Rectal smooth muscle tissue (tissue), 1 donor: ENCODE data around the gene INTS7.
"Not testable (repeated sequence)": the region's sequence is repeated elsewhere in the genome, so short reads cannot be mapped to it uniquely, and the experiment has no call there.

Experiments used
- H3K27ac ChIP-seq: one replicate; pipeline ENCODE4 v1.7.0; 2013; ENCODE audit warnings: low read depth, low read length, inconsistent platforms
- H3K27me3 ChIP-seq: one replicate; pipeline ENCODE4 v1.7.0; 2013; ENCODE audit warnings: low read length; ENCODE audit not compliant: control insufficient read depth, insufficient read depth
- H3K36me3 ChIP-seq: one replicate; pipeline ENCODE4 v1.7.0; 2013; ENCODE audit warnings: low read length; ENCODE audit not compliant: control insufficient read depth, insufficient read depth
- H3K4me1 ChIP-seq: one replicate; pipeline ENCODE4 v1.7.0; 2013; ENCODE audit warnings: low read length; ENCODE audit not compliant: control insufficient read depth, insufficient read depth
- H3K4me3 ChIP-seq: one replicate; pipeline ENCODE4 v1.7.0; 2013; ENCODE audit warnings: low read length
- H3K9ac ChIP-seq: one replicate; pipeline ENCODE4 v1.7.0; 2013; ENCODE audit warnings: low read length

Gene INTS7

DNA sequence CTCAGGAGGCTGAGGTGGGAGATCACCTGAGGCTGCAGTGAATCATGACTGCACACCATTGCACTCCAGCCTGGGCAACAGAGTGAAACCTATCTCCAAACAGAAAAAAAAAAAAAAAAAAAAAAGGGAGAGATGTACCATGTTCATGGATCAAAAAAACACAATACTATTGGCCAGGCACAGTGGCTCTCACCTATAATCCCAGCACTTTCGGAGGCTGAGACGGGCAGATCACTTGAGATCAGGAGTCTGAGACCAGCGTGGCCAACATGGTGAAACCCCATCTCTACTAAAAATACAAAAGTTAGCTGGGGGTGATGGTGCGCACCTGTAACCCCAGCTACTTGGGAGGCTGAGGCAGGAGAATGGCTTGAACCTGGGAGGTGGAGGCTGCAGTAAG is 37.9 kb downstream of the INTS7 start:
- not testable (repeated sequence) for H3K9ac ChIP-seq, H3K36me3 ChIP-seq, H3K4me1 ChIP-seq, H3K4me3 ChIP-seq, H3K27me3 ChIP-seq, H3K27ac ChIP-seq

DNA sequence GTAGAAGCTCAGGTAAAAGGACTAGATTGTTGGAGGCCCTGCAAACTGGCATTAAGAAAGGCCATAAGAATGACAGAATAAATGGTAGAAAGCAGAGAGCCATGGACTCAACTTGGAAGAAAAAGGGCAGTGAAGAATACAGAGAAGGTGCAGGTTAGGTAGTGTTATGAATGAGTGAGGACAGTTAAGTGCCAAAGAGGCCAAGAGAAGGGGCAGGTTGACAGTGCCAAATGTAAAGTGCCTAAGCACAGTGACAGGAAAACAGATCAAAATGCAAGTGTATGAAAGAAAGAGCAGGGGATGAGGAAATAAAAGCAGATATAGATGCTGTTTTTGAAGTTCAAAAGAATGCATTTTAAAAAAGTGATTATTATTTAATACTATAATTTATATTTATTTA is 43.7 kb downstream of the INTS7 start:
- H3K27ac ChIP-seq: no peak overlapping the region
- no peak overlapping the region for H3K9ac ChIP-seq
- no peak overlapping the region for H3K4me3 ChIP-seq
- H3K27me3 ChIP-seq: no peaks in the 10 kb centered on the region
- no peaks in the 10 kb centered on the region for H3K36me3 ChIP-seq
- no peaks in the 10 kb centered on the region for H3K4me1 ChIP-seq

DNA sequence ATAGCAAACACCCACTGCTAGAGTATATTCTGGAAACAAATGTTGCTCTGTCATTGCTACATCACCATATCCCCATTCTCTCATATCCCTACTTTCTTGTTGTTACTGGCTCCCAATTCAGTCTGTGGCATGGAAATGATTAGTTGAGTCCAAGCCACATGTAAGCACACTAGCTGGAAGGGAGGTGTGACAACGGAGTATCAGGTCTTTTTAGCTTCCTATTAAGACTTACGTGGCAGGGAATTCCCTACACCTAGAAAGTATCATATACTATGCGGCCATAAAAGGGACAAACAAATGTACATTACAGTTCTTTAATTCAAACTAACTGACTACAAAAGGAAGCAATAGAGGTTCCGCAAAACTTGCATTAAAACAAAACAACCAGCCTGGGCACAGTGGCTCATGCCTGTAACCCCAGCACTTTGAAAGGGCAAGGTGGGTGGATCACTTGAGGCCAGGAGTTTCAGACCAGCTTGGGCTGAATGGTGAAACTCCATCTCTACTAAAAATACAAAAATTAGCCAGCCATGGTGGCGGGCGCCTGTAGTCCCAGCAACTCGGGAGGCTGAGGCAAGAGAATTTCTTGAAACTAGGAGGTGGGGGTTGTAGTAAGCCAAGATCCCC is 48.6 kb downstream of the INTS7 start:
- Histone ChIP-seq H3K4me1 (no peaks in the 10 kb centered on the region), H3K27me3 (no peaks in the 10 kb centered on the region), H3K9ac (no peak overlapping the region), H3K4me3 (no peak overlapping the region), H3K36me3 (no peaks in the 10 kb centered on the region), H3K27ac (no peak overlapping the region)

DNA sequence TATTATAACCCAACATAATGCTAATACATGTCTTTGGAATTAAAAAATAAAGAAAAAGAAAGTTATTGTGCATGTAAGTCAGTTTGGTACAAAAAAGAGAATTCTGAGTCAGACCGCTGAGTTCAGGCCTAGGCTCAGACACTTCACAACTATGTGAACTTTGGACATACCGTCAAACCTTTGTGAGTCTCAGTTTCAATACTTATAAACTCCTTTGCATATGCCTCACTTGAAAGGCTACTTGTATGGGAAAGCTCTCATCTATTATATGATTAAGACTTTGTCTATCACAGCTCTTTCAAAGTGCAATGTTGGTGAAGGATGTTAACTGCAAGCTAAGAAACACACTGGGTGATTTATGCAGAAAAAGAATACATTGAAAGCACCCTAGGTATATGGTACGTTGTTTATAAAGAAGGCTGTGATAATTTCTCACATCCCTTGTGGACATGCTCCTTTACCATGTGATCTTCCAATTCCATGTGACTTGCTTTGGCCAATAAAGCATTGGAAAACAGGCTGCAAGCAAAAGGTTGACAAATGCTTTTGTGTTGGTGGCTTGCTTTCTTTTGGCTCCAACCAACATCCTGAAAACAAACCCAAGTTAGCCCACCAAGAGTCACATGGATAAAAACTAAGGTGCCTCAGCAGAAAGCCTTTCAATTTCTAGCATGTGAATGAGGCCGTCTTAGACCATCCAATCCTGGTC is 49.6 kb downstream of the INTS7 start:
- H3K27ac ChIP-seq: no peak overlapping the region
- H3K4me1 ChIP-seq: no peaks in the 10 kb centered on the region
- no peak overlapping the region for H3K9ac ChIP-seq
- no peaks in the 10 kb centered on the region for H3K36me3 ChIP-seq
- no peaks in the 10 kb centered on the region for H3K27me3 ChIP-seq
- H3K4me3 ChIP-seq: no peak overlapping the region

DNA sequence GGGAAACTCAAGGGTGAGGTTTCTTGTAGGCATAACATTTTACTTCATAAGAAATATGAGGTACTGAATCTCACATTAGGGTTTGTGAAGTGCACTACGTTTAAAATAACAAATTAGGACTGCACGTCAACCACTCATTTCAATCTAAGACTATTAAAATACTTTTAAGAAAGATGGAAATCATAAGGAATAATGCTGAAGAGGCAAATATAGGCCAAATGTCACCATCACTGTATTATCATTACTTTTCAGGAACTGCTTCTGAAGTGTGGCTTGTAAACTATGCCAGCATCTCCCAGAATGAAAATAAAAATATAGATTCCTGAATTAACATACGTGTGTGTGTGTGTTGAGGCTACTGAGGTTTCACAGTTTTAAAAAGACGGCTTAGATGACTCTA is 56.8 kb downstream of the INTS7 start:
- H3K27ac ChIP-seq: no peak overlapping the region
- H3K27me3 ChIP-seq: no peaks in the 10 kb centered on the region
- peaks cover 7% of the 10 kb centered on the region for H3K4me1 ChIP-seq
- H3K36me3 ChIP-seq: no peaks in the 10 kb centered on the region
- H3K9ac ChIP-seq: no peak overlapping the region
- no peak overlapping the region for H3K4me3 ChIP-seq

DNA sequence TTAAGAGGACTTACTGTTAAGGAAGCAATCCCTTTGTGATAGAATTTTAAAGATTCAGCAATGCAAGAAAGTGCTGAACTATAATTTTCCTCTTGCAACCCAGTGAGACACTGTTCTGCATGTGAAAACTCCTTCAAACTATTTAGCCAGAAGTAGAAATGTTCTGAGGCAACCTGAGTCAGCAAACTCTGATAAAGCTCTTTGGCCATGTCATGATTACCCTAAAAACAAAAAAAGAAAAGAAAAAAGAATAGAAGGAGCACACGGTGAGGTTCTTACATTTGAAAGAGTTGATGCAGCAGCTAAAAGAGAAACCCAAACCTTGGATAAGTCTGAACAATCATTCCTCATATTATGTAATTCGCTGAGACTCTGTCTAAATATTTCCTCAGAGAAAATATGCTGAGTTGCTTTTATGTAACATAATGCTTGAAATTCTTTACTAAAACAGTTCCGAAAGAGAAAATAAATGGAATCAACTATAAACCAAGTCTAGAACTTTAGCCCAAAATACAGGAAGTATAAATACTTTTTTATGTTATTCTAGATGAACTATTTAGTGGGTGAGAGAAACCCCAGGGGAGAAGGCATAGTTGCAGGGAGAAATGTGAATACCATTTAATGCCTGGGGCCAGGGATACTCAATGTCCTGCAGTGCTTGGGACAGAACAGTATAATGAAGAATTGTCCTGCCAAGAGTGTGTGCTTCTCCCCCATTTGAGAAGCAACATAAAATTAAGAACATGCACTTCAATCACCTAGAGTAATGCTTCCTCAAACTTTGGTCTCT is 60.0 kb downstream of the INTS7 start:
- H3K9ac ChIP-seq: no peak overlapping the region
- H3K36me3 ChIP-seq: no peaks in the 10 kb centered on the region
- H3K4me1 ChIP-seq: peaks cover 7% of the 10 kb centered on the region
- H3K4me3 ChIP-seq: no peak overlapping the region
- no peak overlapping the region for H3K27ac ChIP-seq
- no peaks in the 10 kb centered on the region for H3K27me3 ChIP-seq

DNA sequence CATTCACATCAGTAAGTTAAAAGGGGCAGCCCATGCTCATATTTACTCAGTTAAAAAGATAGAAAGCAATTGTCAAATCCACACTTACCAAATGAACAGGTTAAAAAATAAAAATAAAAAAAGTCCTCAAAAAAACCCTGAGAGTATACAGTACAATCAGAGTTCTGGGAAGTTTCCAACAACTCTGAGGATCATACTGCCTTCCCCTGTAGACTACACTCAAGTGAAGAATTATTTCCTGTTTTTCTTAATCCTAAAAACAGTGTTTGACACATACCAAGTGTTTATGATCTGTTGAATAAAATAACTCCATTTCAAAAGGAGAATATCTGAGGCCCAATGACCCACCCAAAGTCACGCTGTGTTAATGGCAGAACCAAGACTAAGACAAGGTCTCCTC is 61.8 kb downstream of the INTS7 start:
- H3K4me3 ChIP-seq: no peak overlapping the region
- no peaks in the 10 kb centered on the region for H3K36me3 ChIP-seq
- peaks cover 7% of the 10 kb centered on the region for H3K4me1 ChIP-seq

DNA sequence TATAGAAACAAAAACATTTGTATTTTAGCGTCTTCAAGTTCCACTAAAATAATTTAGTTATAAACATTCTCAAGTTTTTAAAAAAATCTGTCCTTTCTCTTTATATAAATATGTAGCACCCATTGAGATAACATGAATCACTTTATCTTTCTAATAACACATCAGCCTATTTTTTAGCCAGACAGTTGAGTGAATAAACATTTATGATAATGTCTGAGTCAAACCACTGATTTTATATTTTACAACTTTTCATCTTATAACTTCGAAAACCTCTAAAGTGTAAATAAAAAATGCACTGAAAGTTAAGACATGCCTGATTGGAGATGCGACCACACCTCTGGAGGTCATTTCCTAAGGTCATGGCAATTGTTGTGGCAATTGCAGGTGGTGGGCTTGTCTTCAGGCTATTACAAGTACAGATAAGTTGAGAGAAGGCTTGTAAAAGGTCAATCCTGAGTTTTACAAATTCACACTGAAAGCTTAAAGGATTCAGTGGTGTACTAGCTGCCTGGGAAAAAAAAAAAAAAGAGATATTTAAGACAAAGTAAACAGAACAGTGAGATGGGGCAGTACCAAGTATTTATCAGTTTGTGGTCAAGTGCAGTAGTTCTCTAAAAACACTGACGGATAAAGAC is 67.0 kb downstream of the INTS7 start:
- no peaks in the 10 kb centered on the region for H3K4me1 ChIP-seq
- H3K27me3 ChIP-seq: no peaks in the 10 kb centered on the region
- H3K4me3 ChIP-seq: no peak overlapping the region
- no peak overlapping the region for H3K9ac ChIP-seq
- H3K36me3 ChIP-seq: no peaks in the 10 kb centered on the region
- no peak overlapping the region for H3K27ac ChIP-seq

More for the DNA sequence above, 61.8 kb downstream of the INTS7 start:
- Histone ChIP-seq H3K27ac (no peak overlapping the region), H3K9ac (no peak overlapping the region), H3K27me3 (no peaks in the 10 kb centered on the region)

DNA sequence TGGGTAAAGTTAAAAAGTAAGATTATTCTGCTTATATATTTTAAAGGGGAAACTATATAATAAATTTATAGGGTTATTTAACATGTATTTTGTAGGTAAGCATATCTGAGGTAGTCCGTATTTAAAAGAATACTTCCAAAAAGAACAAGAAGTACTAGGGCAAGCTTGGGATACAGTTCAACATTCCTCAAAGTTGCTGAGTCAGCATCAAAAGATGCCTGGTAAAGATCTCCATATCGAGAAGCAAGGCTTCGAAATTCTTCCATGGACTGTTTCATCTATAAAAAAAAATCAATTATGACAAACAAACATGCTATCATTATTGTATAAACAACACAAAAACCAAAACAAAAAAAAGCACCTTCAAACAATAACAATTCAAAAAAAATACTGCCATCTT is 67.7 kb downstream of the INTS7 start:
- Histone ChIP-seq H3K36me3 (no peaks in the 10 kb centered on the region), H3K9ac (no peak overlapping the region), H3K4me3 (no peak overlapping the region), H3K27me3 (no peaks in the 10 kb centered on the region), H3K4me1 (no peaks in the 10 kb centered on the region), H3K27ac (no peak overlapping the region)

DNA sequence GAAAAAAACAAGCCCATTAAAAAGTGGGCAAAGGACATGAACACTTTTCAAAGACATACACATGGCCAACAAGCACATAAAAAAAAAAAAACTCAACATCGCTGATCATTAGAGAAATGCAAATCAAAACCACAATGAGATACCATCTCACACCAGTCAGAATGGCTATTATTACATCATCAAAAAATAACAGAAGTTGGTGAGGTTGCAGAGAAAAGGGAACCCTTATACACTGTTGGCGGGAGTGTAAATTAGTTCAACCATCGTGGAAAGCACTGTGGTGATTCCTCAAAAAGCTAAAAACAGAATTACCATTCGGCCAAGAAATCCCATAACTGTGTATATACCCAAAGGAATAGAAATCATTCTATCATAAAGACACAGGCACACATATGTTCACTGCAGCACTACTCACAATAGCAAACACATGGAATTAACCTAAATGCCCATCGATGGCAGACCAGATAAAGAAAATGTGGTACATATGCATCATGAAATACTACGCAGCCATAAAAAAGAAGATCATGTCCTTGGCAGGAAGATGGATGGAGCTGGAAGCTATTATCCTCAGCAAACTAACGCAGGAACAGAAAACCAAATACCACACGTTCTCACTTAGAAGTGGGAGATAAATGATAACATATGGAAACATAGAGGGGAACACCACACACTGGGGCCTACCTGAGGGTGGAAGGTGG is 70.1 kb downstream of the INTS7 start:
- no peak overlapping the region for H3K4me3 ChIP-seq
- no peaks in the 10 kb centered on the region for H3K4me1 ChIP-seq
- no peak overlapping the region for H3K27ac ChIP-seq
- no peaks in the 10 kb centered on the region for H3K36me3 ChIP-seq
- no peaks in the 10 kb centered on the region for H3K27me3 ChIP-seq
- H3K9ac ChIP-seq: no peak overlapping the region

DNA sequence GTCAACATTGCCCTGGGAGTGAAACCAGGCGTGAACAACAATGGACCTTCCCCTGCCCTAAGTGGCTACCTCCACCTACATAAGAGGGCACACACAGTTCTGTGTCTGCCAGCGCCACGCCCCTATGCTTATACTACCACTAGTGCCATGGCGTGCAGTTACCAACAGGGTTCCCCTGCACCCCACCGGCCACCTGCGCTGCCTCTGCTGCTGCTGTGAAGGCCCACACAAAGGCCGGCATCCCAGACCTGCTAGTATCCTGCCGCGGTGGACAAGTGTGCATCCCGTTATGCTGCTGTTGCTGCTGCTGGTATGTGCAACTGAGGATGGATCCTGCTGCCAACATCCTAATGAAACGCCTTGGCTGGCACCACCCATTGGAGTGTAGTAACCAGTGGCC is 75.7 kb downstream of the INTS7 start:
- no peaks in the 10 kb centered on the region for H3K4me1 ChIP-seq
- no peaks in the 10 kb centered on the region for H3K27me3 ChIP-seq
- no peak overlapping the region for H3K27ac ChIP-seq
- no peak overlapping the region for H3K9ac ChIP-seq
- no peaks in the 10 kb centered on the region for H3K36me3 ChIP-seq
- H3K4me3 ChIP-seq: no peak overlapping the region

DNA sequence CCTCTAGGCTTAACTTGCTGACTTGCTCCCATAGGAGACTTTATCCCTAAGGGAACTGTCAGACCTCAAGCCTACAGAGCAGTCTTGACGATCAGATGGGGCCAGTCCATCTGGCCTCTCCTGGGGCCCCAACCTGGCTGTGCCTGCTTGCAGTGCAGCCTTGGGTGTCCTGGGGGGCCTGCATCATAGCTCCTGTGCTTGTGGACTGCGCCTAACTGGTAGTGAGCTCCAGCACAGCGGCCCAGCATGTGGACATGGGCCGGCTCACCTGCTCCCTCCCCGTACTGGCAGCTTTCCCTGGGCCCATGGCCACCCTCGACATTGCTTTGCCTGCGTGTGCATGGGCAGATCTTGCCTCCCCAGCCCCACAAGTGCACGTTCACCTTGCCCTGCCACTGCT is 76.1 kb downstream of the INTS7 start:
- no peak overlapping the region for H3K9ac ChIP-seq
- no peaks in the 10 kb centered on the region for H3K27me3 ChIP-seq
- H3K4me1 ChIP-seq: no peaks in the 10 kb centered on the region
- H3K36me3 ChIP-seq: no peaks in the 10 kb centered on the region
- no peak overlapping the region for H3K4me3 ChIP-seq
- H3K27ac ChIP-seq: no peak overlapping the region
